ENCODE measurements around the gene KHDRBS1.

GRCh38 chr1:31987135-31987619, 26.5 kb upstream of the KHDRBS1 start:
- TF ChIP-seq EZH2phosphoT487 (IDR thresholded peaks at IDR 0.05; ENCODE audit: low read length) (no peak), CTCF (IDR thresholded peaks at IDR 0.05; ENCODE audit: low read length) (no peak), EZH2 (optimal IDR thresholded peaks at IDR 0.05; ENCODE audit: low read depth, low read length) (no peak)

All from MM.1S (cell line).